HEK293T (cell line): ENCODE measurements around the gene EME1.

ENCODE experiments used
- CTCF ChIA-PET: fragments of 350-600 bp; formaldehyde crosslinking; extraction: SDS; loops from one replicate; lab custom pipeline; 2021; ENCODE audit warnings: antibody characterized with exemption, inconsistent platforms; lab: Yijun Ruan, JAX
- POLR2A ChIA-PET: fragments of 350-600 bp; formaldehyde crosslinking; extraction: SDS; loops from one replicate; lab custom pipeline; 2020; ENCODE audit warnings: antibody characterized with exemption, inconsistent platforms; lab: Yijun Ruan, JAX
- DNase-seq: peaks from one replicate; pipeline ENCODE4 v3.0.0; 2012; ENCODE audit warnings: mixed read lengths; ENCODE audit errors: extremely low spot score
- ARNT ChIP-seq: fragments of 450-650 bp; IDR thresholded peaks from 2 replicates; pipeline ENCODE4 v1.6.1; 2017; ENCODE audit warnings: mild to moderate bottlenecking
- BHLHE40 ChIP-seq: fragments of 450-650 bp; IDR thresholded peaks from 2 replicates; pipeline ENCODE4 v1.6.1; 2016; ENCODE audit warnings: mild to moderate bottlenecking, moderate library complexity, borderline replicate concordance
- CTBP1 ChIP-seq: fragments of 450-650 bp; IDR thresholded peaks from 2 replicates; pipeline ENCODE4 v1.6.1; 2016; ENCODE audit warnings: borderline replicate concordance
- ELF4 ChIP-seq: fragments of 450-650 bp; IDR thresholded peaks from 2 replicates; pipeline ENCODE4 v1.6.1; 2017; ENCODE audit warnings: antibody characterized with exemption
- FOXA1 ChIP-seq: fragments of 450-650 bp; IDR thresholded peaks from 2 replicates; pipeline ENCODE4 v1.6.1; 2016; ENCODE audit warnings: mild to moderate bottlenecking
- FOXK2 ChIP-seq: fragments of 450-650 bp; IDR thresholded peaks from 2 replicates; pipeline ENCODE4 v1.6.1; 2016; ENCODE audit warnings: mild to moderate bottlenecking
- FOXM1 ChIP-seq: fragments of 450-650 bp; IDR thresholded peaks from 2 replicates; pipeline ENCODE4 v1.6.1; 2017; ENCODE audit warnings: mild to moderate bottlenecking, borderline replicate concordance
- HDGF ChIP-seq: fragments of 450-650 bp; IDR thresholded peaks from 2 replicates; pipeline ENCODE4 v1.6.1; 2017; ENCODE audit warnings: antibody characterized with exemption, borderline replicate concordance
- L3MBTL2 ChIP-seq: fragments of 450-650 bp; conservative IDR thresholded peaks from 2 replicates; pipeline ENCODE4 v1.6.1; 2016; ENCODE audit warnings: mild to moderate bottlenecking
- LEF1 ChIP-seq: fragments of 450-650 bp; IDR thresholded peaks from 2 replicates; pipeline ENCODE4 v1.6.1; 2017; ENCODE audit warnings: mild to moderate bottlenecking, borderline replicate concordance
- NFRKB ChIP-seq: fragments of 450-650 bp; IDR thresholded peaks from 2 replicates; pipeline ENCODE4 v1.6.1; 2016; ENCODE audit warnings: mild to moderate bottlenecking, moderate library complexity
- PKNOX1 ChIP-seq: fragments of 450-650 bp; IDR thresholded peaks from 2 replicates; pipeline ENCODE4 v1.6.1; 2016
- SP1 ChIP-seq: fragments of 450-650 bp; IDR thresholded peaks from 2 replicates; pipeline ENCODE4 v1.6.1; 2017
- SUZ12 ChIP-seq: fragments of 450-650 bp; IDR thresholded peaks from 2 replicates; pipeline ENCODE4 v1.6.1; 2016; ENCODE audit warnings: mild to moderate bottlenecking
- TARDBP ChIP-seq: fragments of 450-650 bp; IDR thresholded peaks from 2 replicates; pipeline ENCODE4 v1.6.1; 2016
- ZNF384 ChIP-seq: fragments of 450-650 bp; IDR thresholded peaks from 2 replicates; pipeline ENCODE4 v1.6.1; 2016

The EME1 gene

GRCh38 chr17:50355701-50356341, 17.2 kb upstream of the EME1 start:
- CTCF ChIA-PET = no interaction called here
- no peak for TF ChIP-seq NFRKB
- no peak for DNase-seq
- POLR2A ChIA-PET = interaction anchor here (1.5 kb wide), 1 partner anchor 9 kb away, joined by 7 read pairs; the partner anchor contains the start of gene XYLT2

DNA sequence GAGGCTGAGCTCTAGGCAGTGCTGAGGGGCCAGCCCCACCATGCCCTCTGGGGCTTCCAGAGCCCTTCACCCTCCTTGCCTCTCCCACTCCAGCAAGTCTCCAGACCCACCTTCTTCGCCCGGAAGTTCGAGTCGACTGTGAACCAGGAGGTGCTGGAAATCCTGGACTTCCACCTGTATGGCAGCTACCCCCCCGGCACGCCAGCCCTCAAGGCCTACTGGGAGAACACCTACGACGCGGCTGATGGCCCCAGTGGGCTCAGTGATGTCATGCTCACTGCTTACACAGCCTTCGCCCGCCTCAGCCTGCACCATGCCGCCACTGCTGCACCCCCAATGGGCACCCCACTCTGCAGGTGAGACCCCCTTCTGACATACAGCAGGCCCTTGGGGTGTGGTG, 16.6 kb upstream of the EME1 start:
- CTCF ChIA-PET = no interaction called here
- POLR2A ChIA-PET = interaction anchor here (1.5 kb wide), 1 partner anchor 10 kb away, joined by 7 read pairs; the partner anchor contains the start of gene XYLT2
- TF ChIP-seq HDGF = no peak
- TF ChIP-seq BHLHE40 = no peak
- no peak for TF ChIP-seq PKNOX1
- no peak for TF ChIP-seq LEF1
- no peak for TF ChIP-seq ELF4
- TF ChIP-seq TARDBP = no peak
- no peak for TF ChIP-seq ARNT
- TF ChIP-seq NFRKB = no peak
- no peak for TF ChIP-seq SUZ12
- TF ChIP-seq FOXK2 = no peak
- TF ChIP-seq L3MBTL2 = no peak
- no peak for DNase-seq

DNA sequence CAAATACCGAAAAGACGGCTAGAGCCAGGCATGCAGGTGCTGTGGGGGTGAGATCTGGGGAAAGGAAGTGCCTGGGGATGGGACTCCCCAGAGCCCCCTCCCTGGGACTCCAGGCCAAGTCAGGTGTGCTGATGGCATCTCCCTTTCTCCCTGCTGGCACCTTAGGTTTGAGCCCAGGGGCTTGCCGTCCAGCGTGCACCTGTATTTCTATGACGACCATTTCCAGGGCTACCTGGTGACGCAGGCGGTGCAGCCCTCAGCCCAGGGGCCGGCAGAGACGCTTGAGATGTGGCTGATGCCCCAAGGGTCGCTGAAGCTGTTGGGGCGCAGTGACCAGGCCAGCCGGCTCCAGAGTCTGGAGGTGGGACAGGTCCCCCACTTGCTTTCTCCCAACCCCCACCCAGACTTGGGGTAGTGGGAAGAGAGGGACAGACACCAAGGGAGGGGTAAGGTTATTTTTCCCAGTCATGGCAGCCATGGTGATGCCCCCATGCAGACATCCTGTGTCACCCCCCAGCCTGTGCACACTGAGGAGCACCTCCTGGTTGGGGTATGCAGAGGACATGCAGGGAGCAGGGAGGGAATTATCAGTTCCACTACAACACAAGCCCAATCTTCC, 16.0 kb upstream of the EME1 start:
- ChIA-PET CTCF (interaction anchor here (0.7 kb wide), 1 partner anchor 8 kb away, joined by 3 read pairs; no protein-coding TSS in a partner anchor), POLR2A (no interaction called here)
- DNase-seq = no peak
- no peak for TF ChIP-seq ELF4
- no peak for TF ChIP-seq ARNT
- no peak for TF ChIP-seq HDGF
- TF ChIP-seq FOXA1 = no peak
- TF ChIP-seq SUZ12 = no peak

- ChIA-PET CTCF (no interaction called here), POLR2A (no interaction called here)
- TF ChIP-seq ZNF384 = no peak
- TF ChIP-seq FOXM1 = no peak
- TF ChIP-seq SP1 = no peak
- TF ChIP-seq ELF4 = no peak
- no peak for TF ChIP-seq LEF1
- TF ChIP-seq FOXA1 = no peak
- no peak for TF ChIP-seq CTBP1
- no peak for DNase-seq
Observed at GRCh38 chr17:50358177-50358576, 14.9 kb upstream of the EME1 start.

- ChIA-PET CTCF (interaction anchor here (0.7 kb wide), 1 partner anchor 18 kb away, joined by 3 read pairs; no protein-coding TSS in a partner anchor), POLR2A (interaction anchor here (1.5 to 1.6 kb wide), 2 partner anchors 8 to 13 kb away, joined by 3 to 5 read pairs; partner anchors contain the start of gene XYLT2)
- no peak for DNase-seq
- TF ChIP-seq ELF4 (no peak), HDGF (no peak), PKNOX1 (no peak), TARDBP (no peak), ARNT (no peak), SP1 (no peak), FOXM1 (no peak), FOXA1 (no peak), NFRKB (no peak), SUZ12 (no peak), BHLHE40 (no peak)
Observed at GRCh38 chr17:50359005-50359699, 13.9 kb upstream of the EME1 start.

- CTCF ChIA-PET = interaction anchor here (0.5 to 0.7 kb wide), 3 partner anchors 19 to 1327 kb away, joined by 3 to 4 read pairs (median 4); no protein-coding TSS in a partner anchor
- POLR2A ChIA-PET = interaction anchor here (1.5 to 1.6 kb wide), 2 partner anchors 9 to 14 kb away, joined by 3 to 5 read pairs; partner anchors contain the start of gene XYLT2
- TF ChIP-seq FOXK2 = no peak
- TF ChIP-seq TARDBP = no peak
- TF ChIP-seq FOXM1 = no peak
- TF ChIP-seq L3MBTL2 = no peak
- no peak for TF ChIP-seq PKNOX1
- TF ChIP-seq CTBP1 = no peak
- no peak for TF ChIP-seq SP1
- TF ChIP-seq HDGF = no peak
- TF ChIP-seq BHLHE40 = no peak
- no peak for TF ChIP-seq FOXA1
- no peak for TF ChIP-seq ZNF384
- no peak for TF ChIP-seq ELF4
- DNase-seq = no peak
Observed at GRCh38 chr17:50359998-50360461, 13.0 kb upstream of the EME1 start.
